NCI-H1048 (cell line): ENCODE data around the gene CRP.
"Not testable (repeated sequence)": the region's sequence is repeated elsewhere in the genome, so short reads cannot be mapped to it uniquely, and the experiment has no call there.

Source experiments
- DNase-seq: peaks from one replicate; lab custom pipeline; 2025; lab: John Stamatoyannopoulos, UW

CRP gene

DNA sequence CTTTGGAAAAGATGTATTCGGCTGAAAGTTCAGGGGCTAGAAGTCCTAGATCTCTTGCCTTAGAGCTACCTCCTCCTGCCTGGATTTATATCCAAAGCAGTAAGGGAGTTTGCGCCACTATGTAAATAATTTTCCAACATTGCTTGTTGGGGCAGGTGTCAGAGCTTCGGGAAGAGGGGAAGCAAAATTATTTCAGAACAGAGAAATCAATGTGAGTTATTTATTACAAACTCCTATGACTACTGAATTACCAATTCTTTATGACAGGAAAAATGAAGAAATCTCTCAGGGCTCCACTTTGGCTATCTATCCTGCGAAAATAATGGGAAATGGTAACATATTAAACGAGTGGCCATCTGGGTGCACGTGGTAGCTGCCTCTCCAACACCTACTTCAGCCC lies at the start of gene CRP:
Gene CRP (minus strand): TSS at position 61 of the 400 bp plus-strand sequence. CDS start 104 bp downstream, outside the sequence.
- no peak for DNase-seq

- no peak for DNase-seq
Observed at GRCh38 chr1:159763686-159764085, 49.3 kb upstream of the CRP start.

- no peak for DNase-seq
Observed at GRCh38 chr1:159756397-159756796, 42.0 kb upstream of the CRP start.

DNA sequence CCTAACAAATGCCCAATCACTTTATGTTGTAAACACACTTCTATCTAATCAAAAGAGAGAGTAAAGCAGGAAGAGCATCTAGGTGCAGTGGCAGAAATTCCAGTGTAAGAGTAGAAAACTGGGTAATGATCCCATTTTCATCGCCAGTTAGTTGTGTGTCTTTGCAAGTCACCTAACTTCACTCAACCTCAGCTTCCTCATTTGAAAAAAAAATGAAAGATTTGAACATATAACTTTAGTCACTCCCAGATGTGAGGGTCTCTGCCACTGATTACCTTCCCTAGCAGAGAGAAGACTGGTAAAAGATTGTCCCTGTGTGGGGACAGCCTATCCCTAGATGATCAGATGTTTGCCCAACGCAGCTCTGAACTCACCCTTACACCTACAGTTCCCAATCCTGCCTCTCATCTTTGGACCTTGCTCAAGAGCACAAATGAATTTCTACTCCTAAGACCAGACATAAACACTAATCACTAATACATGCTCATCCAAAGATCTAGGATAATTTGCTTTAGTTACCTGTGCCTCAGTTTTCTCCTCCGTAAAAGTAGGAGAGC lies 41.1 kb upstream of the CRP start:
- no peak for DNase-seq

DNA sequence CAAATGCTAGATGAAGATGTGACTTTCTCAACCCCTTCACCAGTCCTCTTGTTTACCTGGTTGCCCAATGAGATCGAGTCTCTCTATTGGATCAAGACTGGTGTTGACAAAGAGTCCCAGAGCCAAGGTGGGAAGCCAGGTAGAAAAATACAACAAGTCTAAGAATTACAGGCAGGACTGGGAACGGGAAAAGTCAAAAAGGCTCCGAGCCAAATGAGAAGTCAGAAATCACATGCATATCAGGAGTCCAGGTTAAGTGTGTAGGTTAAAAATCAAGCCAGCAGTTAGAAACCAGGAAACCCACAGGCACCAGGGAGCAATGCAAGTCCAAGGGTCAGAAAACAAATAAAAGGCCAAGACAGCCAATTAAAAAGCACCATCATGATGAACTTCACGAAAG lies 39.0 kb upstream of the CRP start:
- DNase-seq = no peak

- DNase-seq = no peak
Observed at GRCh38 chr1:159752135-159752580, 37.8 kb upstream of the CRP start.

- DNase-seq = no peak
Observed at GRCh38 chr1:159751031-159751430, 36.6 kb upstream of the CRP start.

GRCh38 chr1:159750621-159751020 lies 36.2 kb upstream of the CRP start:
- no peak for DNase-seq

DNA sequence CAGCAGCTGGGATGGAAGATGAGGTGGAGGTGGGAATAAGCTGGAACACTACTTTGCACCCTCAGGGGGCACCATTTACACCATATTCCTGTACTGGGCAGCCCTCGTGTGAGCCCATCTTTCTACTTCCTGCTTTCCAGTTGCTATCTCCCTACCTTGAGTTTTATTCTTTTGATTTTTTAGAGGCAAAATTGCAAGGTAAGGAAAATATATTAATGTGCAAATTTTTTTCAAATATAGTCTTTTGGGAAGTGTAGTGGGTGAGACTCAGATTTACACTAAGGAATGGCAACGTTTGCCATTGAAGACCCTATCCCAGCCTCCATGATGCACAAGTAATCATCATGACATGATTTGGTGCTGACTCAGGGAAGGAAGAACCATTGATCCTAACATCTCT lies 35.2 kb upstream of the CRP start:
- no peak for DNase-seq

DNA sequence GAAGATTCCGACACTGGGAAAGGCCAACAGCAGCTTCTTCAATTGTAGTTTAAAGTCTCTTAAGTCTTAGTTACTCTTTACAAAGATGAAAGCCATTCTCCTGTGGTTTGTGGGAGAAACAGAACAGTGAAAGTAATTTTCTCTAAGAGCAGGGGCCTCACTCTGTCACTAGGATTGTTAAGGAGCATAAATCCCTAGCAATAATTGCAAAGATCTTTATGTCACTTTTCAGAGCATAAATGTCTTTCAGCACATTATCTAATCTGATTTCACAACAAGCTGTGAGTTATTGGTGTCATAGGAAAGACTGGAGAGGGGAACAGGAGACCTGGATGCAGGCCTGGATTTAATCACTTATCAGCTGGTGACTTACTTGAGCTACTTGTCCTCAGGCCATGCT lies 34.0 kb upstream of the CRP start:
- DNase-seq = no peak

GRCh38 chr1:159746666-159747065 lies 32.3 kb upstream of the CRP start:
- no peak for DNase-seq

DNA sequence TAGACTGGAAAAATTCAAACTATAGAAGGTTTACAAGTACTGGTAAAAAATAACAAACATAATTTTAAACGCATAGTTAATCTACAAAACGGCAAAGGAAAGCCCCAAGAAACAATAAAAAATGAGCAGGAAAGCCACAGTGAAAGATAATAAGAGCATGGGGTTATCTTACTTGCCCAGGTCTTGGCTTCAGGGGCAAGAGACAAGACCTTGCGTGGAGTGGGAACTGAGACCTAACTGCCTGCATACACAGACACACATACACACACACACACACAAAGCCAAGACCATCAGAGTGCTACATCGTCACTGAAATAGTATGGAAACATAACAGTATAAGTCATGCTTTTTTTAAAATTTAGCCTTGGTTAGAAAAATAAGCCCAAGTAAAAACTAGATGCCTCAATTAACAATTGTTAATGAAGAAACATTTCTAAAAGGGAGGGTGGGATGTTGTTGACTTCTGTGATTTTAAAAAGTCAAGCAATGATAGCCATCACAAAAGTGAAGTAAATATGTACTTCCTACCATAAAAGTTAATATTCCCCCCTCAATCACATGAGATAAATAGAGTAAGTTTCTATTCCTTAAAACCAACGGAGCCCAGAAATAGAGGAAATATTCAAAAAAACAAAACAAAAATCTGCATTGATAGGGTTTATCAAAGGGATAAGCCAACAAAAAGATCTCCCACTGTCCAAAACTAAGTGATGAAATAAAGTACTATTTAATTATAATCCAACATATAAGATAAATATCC lies 29.4 kb upstream of the CRP start:
- no peak for DNase-seq

DNA sequence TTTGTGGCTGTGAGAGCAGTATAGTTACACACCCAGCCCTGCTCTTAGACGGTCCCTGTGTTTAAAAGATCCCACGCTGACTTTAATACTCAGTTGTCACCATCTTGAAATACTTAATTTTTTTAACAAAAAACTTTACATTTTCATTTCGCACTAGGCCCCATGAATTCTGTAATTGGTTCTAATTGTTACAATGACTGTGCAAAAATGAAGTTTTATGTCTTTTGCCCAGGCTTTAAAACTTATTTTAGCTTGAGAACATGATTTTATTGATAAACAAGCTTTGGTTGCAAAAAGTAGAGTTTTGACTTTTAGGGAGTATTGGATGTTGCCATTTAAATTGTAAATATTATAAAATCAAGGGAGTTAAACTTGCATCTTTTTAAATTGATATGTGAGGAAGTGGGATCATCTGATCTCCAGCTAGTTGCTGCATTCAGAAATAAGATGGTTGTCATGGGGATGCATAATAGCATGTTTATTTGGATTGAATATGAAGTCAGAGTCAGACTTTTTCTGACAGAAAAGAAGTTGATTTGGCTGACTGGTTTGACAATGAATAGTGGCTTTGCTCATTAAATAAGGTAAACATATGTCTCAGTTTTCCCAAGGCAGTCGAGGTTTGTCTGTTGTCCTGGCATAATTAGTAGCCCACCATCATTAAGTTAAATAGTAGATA lies 23.0 kb upstream of the CRP start:
- no peak for DNase-seq

DNA sequence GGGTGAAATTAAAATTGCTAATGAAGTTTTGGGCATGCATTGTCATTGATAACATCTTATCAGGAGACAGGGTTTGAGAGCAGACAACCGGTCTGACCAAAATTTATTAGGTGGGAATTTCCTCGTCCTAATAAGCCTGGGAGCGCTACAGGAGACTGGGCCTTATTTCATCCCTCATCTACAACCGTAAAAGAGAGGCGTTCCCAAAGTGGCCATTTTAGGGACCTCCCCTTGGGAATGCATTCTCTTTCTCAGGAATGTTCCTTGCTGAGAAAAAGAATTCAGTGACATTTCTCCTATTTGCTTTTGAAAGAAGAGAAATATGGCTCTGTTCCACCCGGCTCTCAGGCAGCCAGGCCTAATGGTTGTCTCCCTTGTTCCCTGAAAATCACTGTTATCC lies 8.8 kb upstream of the CRP start:
- DNase-seq = not testable (repeated sequence)

- DNase-seq = no peak
Observed at GRCh38 chr1:159719990-159720389, 5.6 kb upstream of the CRP start.

DNA sequence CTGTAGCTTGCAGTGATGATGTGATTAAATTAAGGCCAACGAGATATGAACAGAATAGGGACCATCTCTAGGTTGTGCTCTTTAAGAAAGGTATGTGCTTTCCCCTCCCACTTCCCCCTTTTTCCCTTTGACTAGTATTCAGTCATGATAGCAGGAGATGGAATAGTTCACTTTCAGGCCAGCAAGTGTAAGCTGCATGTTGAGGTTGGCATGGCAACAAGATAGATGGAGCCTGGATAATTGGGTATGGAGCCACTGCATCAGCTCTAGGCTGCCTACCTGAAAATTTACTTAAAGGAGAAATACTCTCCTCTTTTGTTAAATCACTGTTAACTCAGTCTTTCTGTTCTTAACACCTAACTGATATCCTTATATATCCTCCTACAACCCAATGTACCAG lies 1.5 kb upstream of the CRP start:
- no peak for DNase-seq

- DNase-seq = no peak
Observed at GRCh38 chr1:159712080-159712479, 2.3 kb downstream of the CRP start.

DNA sequence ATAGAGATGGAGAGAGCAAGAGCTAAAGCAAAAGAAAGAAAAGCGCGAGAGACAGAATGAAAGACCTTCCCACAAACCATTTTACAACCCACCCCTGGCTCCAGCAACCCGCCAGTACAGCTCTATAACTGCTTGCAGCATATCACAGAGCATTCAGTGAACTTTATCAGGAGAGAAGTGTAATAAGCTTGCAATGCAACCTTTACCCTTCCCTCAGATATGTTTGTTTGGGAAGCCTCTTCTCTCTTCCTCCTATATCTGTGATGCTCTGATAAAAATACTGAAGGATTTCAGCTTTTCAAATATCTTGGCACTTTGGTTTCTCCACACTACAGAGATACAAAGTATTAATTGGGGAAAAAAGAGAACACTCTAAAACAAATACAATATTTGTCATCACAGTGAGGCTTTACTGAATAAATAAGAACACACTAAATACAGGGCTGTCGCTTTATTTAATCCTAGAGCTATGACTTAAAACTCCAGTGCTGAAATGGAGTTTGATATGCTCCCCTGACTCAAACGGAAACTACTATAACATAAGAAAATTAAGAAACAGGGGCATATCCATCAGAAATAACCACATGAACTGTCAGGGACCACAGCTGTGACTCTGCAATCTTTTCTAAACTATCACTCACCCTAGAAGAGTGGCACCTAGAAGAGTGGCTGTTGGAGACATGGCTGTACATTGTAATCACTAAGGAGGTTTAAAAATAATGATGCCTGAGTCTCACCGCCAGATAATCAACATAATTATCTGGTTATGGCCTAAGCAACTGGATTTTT lies 6.7 kb downstream of the CRP start:
- DNase-seq = no peak

DNA sequence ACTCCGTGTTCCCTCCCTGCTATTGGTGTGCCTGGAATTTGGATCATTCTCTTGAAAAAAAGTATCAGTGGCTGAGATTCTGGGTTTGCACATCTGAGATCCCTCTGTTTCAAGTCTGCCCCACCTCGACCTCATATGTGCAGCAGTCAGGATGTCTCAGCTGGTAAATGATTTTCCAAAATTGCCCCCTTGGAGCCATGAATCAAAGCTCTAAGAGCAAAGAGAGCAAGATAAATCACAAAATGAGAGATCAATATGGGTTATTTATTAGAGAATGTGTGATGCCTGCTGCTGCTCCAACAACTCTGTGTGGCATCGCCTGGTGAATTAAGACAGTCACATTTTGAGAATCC lies 8.5 kb downstream of the CRP start:
- DNase-seq = no peak

- no peak for DNase-seq
Observed at GRCh38 chr1:159705251-159705903, 9.0 kb downstream of the CRP start.

GRCh38 chr1:159704481-159704880 lies 9.9 kb downstream of the CRP start:
- no peak for DNase-seq

- DNase-seq = no peak
Observed at GRCh38 chr1:159700312-159700711, 14.1 kb downstream of the CRP start.
